NT2/D1 (cell line): ENCODE measurements around the gene RFTN1.
A peak's percentile ranks its signal among the peaks of the same experiment; 100 is the strongest.

Source experiments
- DNase-seq: peaks from one replicate; pipeline ENCODE4 v3.0.0-alpha.2; 2011; ENCODE audit warnings: low read depth, low spot score
- H3K27me3 ChIP-seq: 2 replicates; pipeline ENCODE4 v1.6.0; 2011; ENCODE audit warnings: mild to moderate bottlenecking; ENCODE audit not compliant: insufficient read length, insufficient read depth
- H3K36me3 ChIP-seq: 2 replicates; pipeline ENCODE4 v1.6.1; 2011; ENCODE audit warnings: mild to moderate bottlenecking, low read length, mixed read lengths; ENCODE audit not compliant: insufficient read depth, insufficient read length
- H3K4me1 ChIP-seq: 2 replicates; pipeline ENCODE4 v1.5.1; 2011; ENCODE audit not compliant: insufficient read depth, insufficient read length
- H3K4me3 ChIP-seq: 2 replicates; pipeline ENCODE4 v1.5.1; 2011; ENCODE audit warnings: low read depth; ENCODE audit not compliant: insufficient read length
- H3K9ac ChIP-seq: 2 replicates; pipeline ENCODE4 v1.6.0; 2011; ENCODE audit warnings: low read depth; ENCODE audit not compliant: insufficient read length
- H3K9me3 ChIP-seq: 2 replicates; pipeline ENCODE4 v1.5.1; 2011; ENCODE audit warnings: mild to moderate bottlenecking, low read length; ENCODE audit not compliant: insufficient read depth
- SUZ12 ChIP-seq: IDR thresholded peaks from 2 replicates; pipeline ENCODE4 v1.6.1; 2011; ENCODE audit not compliant: insufficient read length, insufficient read depth; ENCODE audit errors: extremely low read depth
- YY1 ChIP-seq: IDR thresholded peaks from 2 replicates; pipeline ENCODE4 v1.6.1; 2011; ENCODE audit not compliant: insufficient read length, insufficient read depth
- ZNF274 ChIP-seq: IDR thresholded peaks from 2 replicates; pipeline ENCODE4 v1.6.1; 2011; ENCODE audit warnings: mild to moderate bottlenecking, low read depth, low read length

Gene RFTN1

DNA sequence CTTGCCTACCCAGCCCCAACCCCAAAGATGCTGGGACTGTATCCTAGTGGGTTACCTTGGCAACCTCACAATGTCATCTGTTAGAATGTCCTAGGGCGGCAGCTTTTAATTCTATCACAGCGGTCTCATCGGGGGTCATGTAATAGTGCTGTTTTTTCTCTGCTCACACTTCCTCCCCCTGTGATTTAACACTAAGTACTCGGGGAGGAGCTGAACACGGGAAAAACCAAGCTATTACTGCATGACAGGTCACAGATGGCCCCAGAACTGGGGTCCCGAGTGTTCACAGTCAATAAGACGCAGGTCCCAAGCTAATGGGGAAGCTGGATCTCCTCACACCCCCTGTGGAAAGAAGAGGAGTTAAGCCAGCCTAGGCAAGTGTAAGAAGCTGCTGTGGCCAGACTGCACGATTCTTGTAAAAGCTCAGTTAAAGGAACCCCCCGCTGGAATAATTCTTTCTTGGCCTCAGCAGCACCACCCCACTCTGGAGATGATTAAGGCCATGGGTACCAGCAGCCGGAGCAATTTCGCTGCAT, 2.5 kb upstream of the RFTN1 start:
- Histone ChIP-seq H3K36me3 (no peaks in the 10 kb centered on the region), H3K9me3 (no peaks in the 10 kb centered on the region), H3K4me3 (no peak overlapping the region), H3K4me1 (peaks cover 2% of the 10 kb centered on the region), H3K9ac (no peak overlapping the region), H3K27me3 (peaks cover 53% of the 10 kb centered on the region)
- no peak for DNase-seq
- no peak for TF ChIP-seq SUZ12
- no peak for TF ChIP-seq YY1
- TF ChIP-seq ZNF274 = no peak

DNA sequence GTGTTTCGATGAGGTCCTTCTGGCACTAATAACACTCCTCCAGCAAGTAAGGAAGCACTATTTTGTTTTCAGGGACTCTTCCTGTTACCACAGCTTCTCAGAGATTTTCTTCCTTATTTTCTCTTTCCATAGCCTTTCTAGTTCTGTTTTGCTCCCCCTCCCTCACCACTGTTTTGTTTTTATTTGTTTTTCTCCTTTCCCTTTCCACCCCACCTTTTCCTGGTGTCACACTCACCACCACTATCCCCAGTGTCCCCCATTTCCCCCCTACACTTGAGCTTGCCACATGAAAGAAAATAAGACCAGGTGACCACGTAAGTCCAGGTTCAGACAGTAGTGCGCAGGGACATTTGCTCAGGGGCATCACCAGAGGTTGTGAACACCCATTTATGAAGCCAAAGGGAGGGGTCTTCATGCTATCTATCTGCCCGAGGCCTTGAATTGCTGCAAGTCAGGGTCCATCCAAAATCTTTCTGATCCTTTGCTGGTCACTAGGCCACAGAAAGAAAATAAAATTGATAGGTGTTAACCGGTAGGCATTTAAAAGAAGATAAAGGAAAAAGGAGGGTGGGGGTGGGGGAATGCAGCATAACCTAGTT, 1.4 kb upstream of the RFTN1 start:
- Histone ChIP-seq H3K27me3 (peaks cover 60% of the 10 kb centered on the region), H3K36me3 (no peaks in the 10 kb centered on the region), H3K4me3 (no peak overlapping the region), H3K9ac (no peak overlapping the region), H3K4me1 (peaks cover 2% of the 10 kb centered on the region), H3K9me3 (no peaks in the 10 kb centered on the region)
- DNase-seq = no peak
- no peak for TF ChIP-seq SUZ12
- TF ChIP-seq YY1 = no peak
- no peak for TF ChIP-seq ZNF274

DNA sequence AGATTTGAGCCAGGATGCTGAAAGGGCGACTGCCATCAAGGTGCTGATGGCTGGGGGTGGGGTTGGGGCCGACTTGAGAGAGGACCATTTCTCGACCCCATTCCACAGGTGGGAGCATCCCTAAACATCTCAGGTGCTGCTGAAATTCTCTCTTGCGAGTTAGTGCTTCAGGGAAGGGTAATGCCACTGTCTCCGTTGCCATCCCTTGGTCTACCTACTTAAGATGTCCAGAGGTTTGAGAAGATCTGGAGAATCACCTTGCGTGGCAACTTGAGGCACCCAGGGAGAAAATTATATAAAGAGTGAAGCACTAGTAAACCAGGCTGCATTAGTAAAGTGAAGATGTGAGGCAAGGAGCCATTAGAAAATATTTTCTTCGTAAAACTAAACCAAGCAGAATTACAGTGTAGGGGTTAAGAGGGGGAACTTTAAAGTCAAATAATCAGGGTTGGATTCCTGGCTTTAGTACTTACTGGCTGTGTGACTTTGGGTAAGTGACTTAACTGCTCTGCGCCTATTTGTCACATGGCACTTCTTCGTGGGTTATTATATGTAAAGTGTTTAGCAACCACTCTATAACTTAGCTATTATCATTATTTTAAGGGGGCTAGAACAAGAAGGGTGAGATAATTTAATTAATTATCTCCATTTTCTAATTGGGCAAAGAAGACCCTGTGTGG, 662 bp upstream of the RFTN1 start:
- peaks cover 2% of the 10 kb centered on the region for H3K4me1 ChIP-seq
- peak overlapping the region; percentile 71 for H3K4me3 ChIP-seq
- peaks cover 60% of the 10 kb centered on the region for H3K27me3 ChIP-seq
- no peaks in the 10 kb centered on the region for H3K36me3 ChIP-seq
- H3K9ac ChIP-seq = peak overlapping the region; percentile 39
- no peak for DNase-seq
- TF ChIP-seq YY1 = no peak
- peak; percentile 25 for TF ChIP-seq SUZ12
- no peak for TF ChIP-seq ZNF274
- no peaks in the 10 kb centered on the region for H3K9me3 ChIP-seq

DNA sequence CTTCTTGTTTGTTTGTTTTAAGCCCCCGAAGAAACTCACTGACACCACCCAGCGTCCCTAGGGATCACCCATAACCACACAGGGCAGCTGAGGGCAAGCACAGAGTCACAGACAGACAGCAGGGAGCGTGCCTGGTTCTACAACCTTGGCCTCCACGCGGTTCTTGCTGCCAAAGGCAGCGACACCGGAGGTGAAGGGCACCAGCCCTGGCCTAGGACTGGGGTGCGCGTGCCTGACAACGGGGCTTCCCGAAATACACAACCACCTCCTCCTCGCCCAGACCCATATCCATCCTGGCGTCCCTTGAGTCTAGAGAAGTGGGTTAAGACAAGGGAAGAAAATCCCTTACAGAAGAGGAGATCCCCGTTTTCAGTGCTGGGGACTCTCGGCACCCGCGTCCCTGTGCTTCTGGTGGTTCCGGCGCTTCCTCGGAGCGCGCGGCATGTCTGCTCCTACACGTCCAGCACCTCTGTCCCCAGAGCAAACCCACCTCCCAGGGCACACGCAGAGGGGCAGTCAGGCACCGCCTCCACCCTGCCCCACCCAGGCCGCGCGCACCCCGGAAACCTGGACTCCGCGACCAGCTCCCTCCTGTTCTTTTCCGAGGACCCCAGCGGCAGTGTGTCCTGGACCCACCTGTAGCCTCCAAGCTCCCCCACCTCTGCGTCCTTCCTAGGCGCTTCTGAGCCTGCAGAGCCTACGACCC, 911 bp downstream of the RFTN1 start:
- peak overlapping the region; percentile 71 for H3K4me3 ChIP-seq
- H3K27me3 ChIP-seq = peaks cover 60% of the 10 kb centered on the region
- peaks cover 2% of the 10 kb centered on the region for H3K4me1 ChIP-seq

DNA sequence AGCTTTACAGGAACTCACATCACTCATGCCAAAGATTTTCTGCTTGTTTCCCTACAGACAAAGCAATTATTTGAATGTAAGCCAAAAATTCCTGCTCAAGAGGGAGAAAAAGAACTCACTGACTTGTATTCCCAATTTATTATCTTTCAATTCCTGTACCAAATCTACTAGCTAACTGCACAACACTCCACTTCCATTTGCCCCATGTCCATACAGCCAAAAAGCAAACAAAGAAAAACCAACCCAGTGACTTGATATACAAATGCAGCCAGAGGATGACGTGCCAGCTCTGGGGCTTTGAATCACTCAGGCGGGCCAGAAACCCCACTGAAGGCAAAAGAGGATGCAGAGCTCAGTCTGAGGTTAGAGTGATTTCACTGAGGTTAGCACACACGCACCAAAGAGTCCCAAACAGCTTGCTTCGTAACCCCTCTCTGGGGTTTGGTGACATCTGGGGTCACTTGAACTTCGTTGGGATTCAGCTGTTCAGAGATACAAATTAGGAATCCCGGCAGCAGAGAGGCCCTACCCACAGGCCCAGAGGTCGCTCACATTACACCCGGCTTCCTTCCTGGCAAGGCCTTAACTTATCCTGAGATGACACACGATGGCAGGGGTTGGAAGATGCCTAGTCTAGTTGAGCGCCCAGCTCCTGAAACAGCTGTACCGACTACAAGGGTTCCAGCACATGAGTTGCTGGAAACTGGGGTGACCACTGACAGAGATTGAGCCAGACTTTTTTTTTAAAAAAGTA, 1.6 kb downstream of the RFTN1 start:
- Histone ChIP-seq H3K9ac (no peak overlapping the region), H3K4me1 (peaks cover 2% of the 10 kb centered on the region), H3K27me3 (peaks cover 62% of the 10 kb centered on the region), H3K9me3 (no peaks in the 10 kb centered on the region), H3K36me3 (no peaks in the 10 kb centered on the region), H3K4me3 (no peak overlapping the region)
- DNase-seq = no peak
- TF ChIP-seq YY1 (no peak), ZNF274 (no peak), SUZ12 (no peak)

More for the DNA sequence above, 911 bp downstream of the RFTN1 start:
- TF ChIP-seq SUZ12 (no peak), ZNF274 (no peak), YY1 (no peak)
- H3K9ac ChIP-seq = peak overlapping the region; percentile 72
- H3K36me3 ChIP-seq = no peaks in the 10 kb centered on the region
- no peaks in the 10 kb centered on the region for H3K9me3 ChIP-seq
- DNase-seq = no peak

DNA sequence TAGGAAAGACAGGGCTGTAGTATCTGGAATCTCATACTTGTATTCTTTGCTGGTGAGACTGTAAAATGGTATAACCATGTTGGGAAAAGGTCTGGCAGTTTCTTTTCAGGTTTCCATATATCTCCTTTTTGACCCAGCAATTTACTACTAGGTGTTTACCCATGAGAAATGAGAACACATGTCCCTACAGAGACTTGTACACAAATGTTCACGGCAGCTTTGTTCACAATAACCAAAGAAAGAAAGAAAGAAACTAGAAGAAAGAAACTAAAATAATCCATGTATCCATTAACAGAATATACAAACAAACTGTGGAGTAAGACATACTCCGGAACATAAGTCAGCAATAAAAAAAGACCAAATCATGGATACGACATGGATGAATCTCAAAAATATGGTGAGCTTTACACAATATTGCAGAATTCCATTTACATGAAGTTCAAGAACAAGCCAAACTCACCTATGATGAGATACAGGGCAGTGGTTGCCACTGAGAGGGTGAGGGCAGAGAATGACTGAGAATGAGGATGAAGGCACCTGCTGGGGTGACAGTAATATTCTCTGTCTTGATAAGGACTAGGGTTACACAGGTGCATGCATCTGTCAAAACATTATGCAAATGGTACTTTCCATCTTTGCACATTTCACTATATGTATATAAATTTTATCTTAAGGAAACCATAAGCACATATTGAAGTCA, 2.7 kb downstream of the RFTN1 start:
- TF ChIP-seq ZNF274 (no peak), YY1 (no peak), SUZ12 (no peak)
- Histone ChIP-seq H3K27me3 (peaks cover 58% of the 10 kb centered on the region), H3K36me3 (no peaks in the 10 kb centered on the region), H3K9ac (no peak overlapping the region), H3K4me1 (peaks cover 2% of the 10 kb centered on the region), H3K9me3 (no peaks in the 10 kb centered on the region), H3K4me3 (no peak overlapping the region)
- DNase-seq = no peak
